HG02798 (cell line): ENCODE data around the gene MUC2.

Source experiments
- ATAC-seq: cut with Tn5 transposase; IDR thresholded peaks from one replicate; pipeline ENCODE4 v1.9.1; 2021; ENCODE audit warnings: mild to moderate bottlenecking; ENCODE audit not compliant: unreplicated experiment, poor library complexity

The MUC2 gene

DNA sequence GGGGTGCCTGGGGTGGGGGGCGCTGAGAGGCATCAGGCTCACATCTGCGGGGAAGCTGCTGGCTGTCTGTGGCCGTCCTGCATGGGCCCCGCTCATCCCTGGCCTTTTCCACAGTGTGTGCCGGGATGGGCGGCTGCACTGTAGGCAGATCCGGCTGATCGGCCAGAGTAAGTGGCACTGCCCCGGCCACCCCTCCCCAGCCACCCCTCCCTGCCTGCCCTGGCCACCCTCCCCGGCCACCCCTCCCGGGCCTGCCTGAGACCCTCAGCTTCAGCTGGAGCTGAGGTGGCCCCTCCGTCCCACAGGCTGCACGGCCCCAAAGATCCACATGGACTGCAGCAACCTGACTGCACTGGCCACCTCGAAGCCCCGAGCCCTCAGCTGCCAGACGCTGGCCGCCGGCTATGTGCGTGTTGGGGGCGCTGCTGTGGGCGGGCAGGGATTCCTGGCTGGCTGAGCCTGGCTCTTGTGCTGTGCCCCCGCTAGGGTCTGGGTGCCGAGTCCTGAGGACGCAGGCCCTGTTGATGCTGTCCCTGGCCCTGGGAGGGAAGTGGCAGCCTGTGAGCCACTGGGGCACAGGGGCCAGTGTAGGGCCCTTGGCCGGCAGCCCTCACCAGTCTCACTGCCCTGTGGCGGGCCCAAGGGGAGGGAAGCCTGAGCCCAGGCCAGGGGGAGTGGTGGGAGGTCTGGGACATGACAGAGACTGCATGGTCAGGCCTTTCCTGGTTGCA lies 10.9 kb downstream of the MUC2 start:
- ATAC-seq, result no peak

DNA sequence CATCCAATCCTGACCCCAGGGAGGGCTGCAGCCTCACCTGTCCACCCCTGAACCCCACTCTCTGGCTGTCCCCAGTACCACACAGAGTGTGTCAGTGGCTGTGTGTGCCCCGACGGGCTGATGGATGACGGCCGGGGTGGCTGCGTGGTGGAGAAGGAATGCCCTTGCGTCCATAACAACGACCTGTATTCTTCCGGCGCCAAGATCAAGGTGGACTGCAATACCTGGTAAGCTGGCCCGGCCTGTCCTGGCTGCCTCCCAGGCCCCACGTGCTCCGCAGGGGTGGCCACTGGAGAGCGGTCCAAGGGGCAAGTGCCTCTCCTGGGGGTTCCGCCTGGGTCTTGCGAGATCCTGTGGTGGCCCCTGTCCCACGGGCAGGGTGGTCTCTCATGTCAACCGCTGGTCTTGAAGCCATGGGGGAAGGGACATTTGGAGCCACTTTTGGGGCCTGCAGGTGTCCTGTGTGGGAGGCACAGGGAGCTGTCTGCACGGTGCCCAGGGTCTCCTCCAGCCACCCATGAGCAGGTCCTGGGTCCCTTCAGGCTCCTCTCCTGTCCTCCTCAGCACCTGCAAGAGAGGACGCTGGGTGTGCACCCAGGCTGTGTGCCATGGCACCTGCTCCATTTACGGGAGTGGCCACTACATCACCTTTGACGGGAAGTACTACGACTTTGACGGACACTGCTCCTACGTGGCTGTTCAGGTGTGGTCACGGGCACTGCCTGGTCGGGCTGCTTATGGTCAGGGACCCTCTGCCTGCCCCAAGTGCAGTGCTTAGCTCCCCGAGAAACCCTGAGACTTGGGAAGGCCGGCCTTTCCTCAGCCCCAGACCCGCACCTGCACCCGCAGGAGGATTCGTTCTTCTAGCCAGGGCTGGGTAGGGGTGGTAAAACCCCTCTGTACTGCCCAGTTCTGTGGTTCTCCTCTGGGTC lies 11.8 kb downstream of the MUC2 start:
- no peak for ATAC-seq

GRCh38 chr11:1087279-1087960 lies 12.7 kb downstream of the MUC2 start:
- no peak for ATAC-seq

GRCh38 chr11:1087961-1088926 lies 13.6 kb downstream of the MUC2 start:
- ATAC-seq, result no peak

- ATAC-seq, result no peak
Measured at GRCh38 chr11:1088927-1089737, 14.5 kb downstream of the MUC2 start.

GRCh38 chr11:1089738-1090599 lies 15.3 kb downstream of the MUC2 start:
- no peak for ATAC-seq

GRCh38 chr11:1090600-1091331 lies 16.1 kb downstream of the MUC2 start:
- ATAC-seq, result no peak

- no peak for ATAC-seq
Measured at GRCh38 chr11:1091332-1092083, 16.8 kb downstream of the MUC2 start.

DNA sequence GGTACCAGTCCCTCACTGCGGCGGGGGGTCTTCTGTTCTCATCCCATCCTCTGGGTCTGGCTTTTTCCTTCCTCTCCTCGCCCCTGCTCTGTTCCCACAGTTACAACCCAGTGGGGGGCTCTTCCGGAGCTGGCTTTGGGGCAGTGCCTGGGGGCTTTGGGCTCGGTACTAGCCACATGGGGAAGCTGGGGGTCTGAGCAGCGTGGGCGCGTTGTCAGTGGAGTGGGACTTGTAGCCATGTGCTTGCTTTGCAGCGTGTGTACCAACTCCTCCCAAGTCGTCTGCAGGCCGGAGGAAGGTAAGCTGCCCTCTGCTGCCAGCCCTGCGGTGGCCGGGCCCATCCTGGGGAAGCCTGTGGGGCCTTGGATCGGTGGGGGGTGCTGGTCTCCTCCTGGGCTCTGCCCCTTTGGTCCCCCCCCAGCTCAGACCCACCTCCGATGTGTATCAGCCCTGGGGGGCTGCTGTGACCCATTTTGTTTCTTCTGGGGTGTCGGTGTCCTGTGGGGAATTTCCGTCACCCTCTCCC lies 17.5 kb downstream of the MUC2 start:
- ATAC-seq, result no peak

DNA sequence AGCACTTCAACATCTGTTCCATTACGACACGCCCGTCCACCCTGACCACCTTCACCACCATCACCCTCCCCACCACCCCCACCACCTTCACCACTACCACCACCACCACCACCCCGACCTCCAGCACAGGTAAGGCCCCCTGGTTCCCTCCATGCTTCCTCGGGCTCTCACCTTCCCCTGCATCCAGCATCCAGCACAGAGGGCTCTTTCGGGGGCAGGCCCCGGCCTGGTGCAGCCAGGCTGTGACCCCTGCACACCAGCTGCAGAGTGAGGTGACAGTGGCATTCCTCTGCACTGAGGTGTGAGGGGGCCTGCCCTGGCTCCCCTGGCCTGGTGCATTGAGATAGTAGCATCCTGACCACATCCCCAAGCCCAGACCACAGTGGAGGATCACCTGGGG lies 18.2 kb downstream of the MUC2 start:
- no peak for ATAC-seq

GRCh38 chr11:1099519-1100355 lies 25.1 kb downstream of the MUC2 start:
- no peak for ATAC-seq

DNA sequence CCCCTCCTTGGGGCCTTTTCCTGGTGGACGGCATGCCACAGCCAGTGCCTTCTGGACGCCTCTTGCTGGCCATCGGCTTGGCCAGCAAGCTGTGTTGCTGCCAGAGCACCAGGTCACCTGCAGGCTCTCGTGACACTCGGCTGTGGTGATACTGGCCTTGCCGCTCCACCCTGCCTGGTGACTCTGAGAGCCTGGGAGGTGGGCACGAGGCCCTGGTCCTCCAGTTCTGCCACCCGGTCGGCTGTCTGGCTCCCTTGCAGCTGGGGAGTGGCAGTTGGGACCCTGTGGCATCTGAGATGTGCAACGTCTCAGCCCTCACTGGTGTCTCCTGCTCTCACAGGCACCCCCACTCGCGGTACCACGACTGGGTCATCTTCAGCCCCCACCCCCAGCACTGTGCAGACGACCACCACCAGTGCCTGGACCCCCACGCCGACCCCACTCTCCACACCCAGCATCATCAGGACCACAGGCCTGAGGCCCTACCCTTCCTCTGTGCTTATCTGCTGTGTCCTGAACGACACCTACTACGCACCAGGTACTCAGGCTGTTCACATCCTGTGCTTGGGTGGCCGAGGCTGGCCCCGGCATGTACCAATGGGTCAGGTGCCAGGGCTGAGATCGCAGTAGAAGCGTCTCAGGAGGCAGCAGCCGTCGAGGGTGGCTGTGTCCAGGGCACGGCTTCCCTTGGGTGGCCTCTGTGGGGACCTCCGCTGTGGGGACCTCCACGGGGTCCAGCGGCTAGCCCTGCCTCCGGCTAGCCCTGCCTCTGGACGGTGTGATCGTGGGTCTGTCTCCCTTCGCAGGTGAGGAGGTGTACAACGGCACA lies 26.0 kb downstream of the MUC2 start:
- ATAC-seq, result no peak

GRCh38 chr11:1101318-1102089 lies 26.8 kb downstream of the MUC2 start:
- ATAC-seq, result no peak
